ENCODE results near the gene GGCX. TPM values are rescaled to one million over a fixed set of nuclear protein-coding genes. Genes with fewer than 3 reads are reported as not detected.
A peak's percentile ranks its signal among the peaks of the same experiment; 100 is the strongest.
"Not testable (repeated sequence)": the region's sequence is repeated elsewhere in the genome, so short reads cannot be mapped to it uniquely, and the experiment has no call there.

The GGCX gene
- total RNA-seq, 1 donor = 11.0 TPM

- Histone ChIP-seq H3K27me3 (ENCODE audit: insufficient read depth, low read length) (no peaks in the 10 kb centered on the region), H3K9me3 (ENCODE audit: low read depth, low read length) (no peaks in the 10 kb centered on the region), H3K4me1 (ENCODE audit: insufficient read depth, low read length) (peaks cover 50% of the 10 kb centered on the region), H3K4me3 (ENCODE audit: low read length) (no peak overlapping the region)
These were observed 37.5 kb upstream of the GGCX start for GRCh38 chr2:85598594-85599340.

- Histone ChIP-seq H3K4me3 (ENCODE audit: low read length) (no peak overlapping the region), H3K27me3 (ENCODE audit: insufficient read depth, low read length) (no peaks in the 10 kb centered on the region), H3K4me1 (ENCODE audit: insufficient read depth, low read length) (peaks cover 39% of the 10 kb centered on the region), H3K9me3 (ENCODE audit: low read depth, low read length) (no peaks in the 10 kb centered on the region)
These were observed 35.9 kb upstream of the GGCX start for GRCh38 chr2:85597241-85597640.

- Histone ChIP-seq H3K4me3 (ENCODE audit: low read length) (peak overlapping the region; percentile 97), H3K4me1 (ENCODE audit: insufficient read depth, low read length) (peaks cover 38% of the 10 kb centered on the region)
These were observed 35.3 kb upstream of the GGCX start for GRCh38 chr2:85596486-85597143.

GRCh38 chr2:85596026-85596333 lies 34.7 kb upstream of the GGCX start:
- H3K9me3 ChIP-seq (ENCODE audit: low read depth, low read length) = no peaks in the 10 kb centered on the region
- peaks cover 44% of the 10 kb centered on the region for H3K4me1 ChIP-seq (ENCODE audit: insufficient read depth, low read length)
- H3K4me3 ChIP-seq (ENCODE audit: low read length) = peak overlapping the region; percentile 97
- no peaks in the 10 kb centered on the region for H3K27me3 ChIP-seq (ENCODE audit: insufficient read depth, low read length)

More at GRCh38 chr2:85596486-85597143, 35.3 kb upstream of the GGCX start:
- Histone ChIP-seq H3K9me3 (ENCODE audit: low read depth, low read length) (no peaks in the 10 kb centered on the region), H3K27me3 (ENCODE audit: insufficient read depth, low read length) (no peaks in the 10 kb centered on the region)

- no peaks in the 10 kb centered on the region for H3K27me3 ChIP-seq (ENCODE audit: insufficient read depth, low read length)
- no peaks in the 10 kb centered on the region for H3K9me3 ChIP-seq (ENCODE audit: low read depth, low read length)
- peaks cover 49% of the 10 kb centered on the region for H3K4me1 ChIP-seq (ENCODE audit: insufficient read depth, low read length)
- peak within 1 kb of the TSS; percentile 97 for H3K4me3 ChIP-seq (ENCODE audit: low read length)
These were observed 34.2 kb upstream of the GGCX start, which contains the start of gene RNF181 for GRCh38 chr2:85595301-85596025. RNF181 (plus strand) TSS chr2:85595745; CDS start chr2:85595764, 19 bp downstream.

- H3K4me3 ChIP-seq (ENCODE audit: low read length) = peak overlapping the region; percentile 97
- peaks cover 55% of the 10 kb centered on the region for H3K4me1 ChIP-seq (ENCODE audit: insufficient read depth, low read length)
- no peaks in the 10 kb centered on the region for H3K27me3 ChIP-seq (ENCODE audit: insufficient read depth, low read length)
- H3K9me3 ChIP-seq (ENCODE audit: low read depth, low read length) = no peaks in the 10 kb centered on the region
These were observed 33.5 kb upstream of the GGCX start for GRCh38 chr2:85594715-85595300.

GRCh38 chr2:85593023-85593422 lies 31.7 kb upstream of the GGCX start:
- peaks cover 69% of the 10 kb centered on the region for H3K4me1 ChIP-seq (ENCODE audit: insufficient read depth, low read length)
- no peaks in the 10 kb centered on the region for H3K9me3 ChIP-seq (ENCODE audit: low read depth, low read length)
- no peaks in the 10 kb centered on the region for H3K27me3 ChIP-seq (ENCODE audit: insufficient read depth, low read length)
- H3K4me3 ChIP-seq (ENCODE audit: low read length) = no peak overlapping the region

- H3K27me3 ChIP-seq (ENCODE audit: insufficient read depth, low read length); H3K9me3 ChIP-seq (ENCODE audit: low read depth, low read length); H3K4me3 ChIP-seq (ENCODE audit: low read length): not testable (repeated sequence)
- peaks cover 76% of the 10 kb centered on the region for H3K4me1 ChIP-seq (ENCODE audit: insufficient read depth, low read length)
These were observed 31.0 kb upstream of the GGCX start for GRCh38 chr2:85592299-85592698.

- Histone ChIP-seq H3K9me3 (ENCODE audit: low read depth, low read length) (no peaks in the 10 kb centered on the region), H3K4me3 (ENCODE audit: low read length) (no peak overlapping the region), H3K4me1 (ENCODE audit: insufficient read depth, low read length) (peaks cover 76% of the 10 kb centered on the region), H3K27me3 (ENCODE audit: insufficient read depth, low read length) (no peaks in the 10 kb centered on the region)
These were observed 30.3 kb upstream of the GGCX start for GRCh38 chr2:85591563-85591962.

GRCh38 chr2:85590950-85591349 lies 29.7 kb upstream of the GGCX start:
- no peaks in the 10 kb centered on the region for H3K9me3 ChIP-seq (ENCODE audit: low read depth, low read length)
- H3K27me3 ChIP-seq (ENCODE audit: insufficient read depth, low read length) = no peaks in the 10 kb centered on the region
- H3K4me3 ChIP-seq (ENCODE audit: low read length) = no peak overlapping the region
- H3K4me1 ChIP-seq (ENCODE audit: insufficient read depth, low read length) = peaks cover 76% of the 10 kb centered on the region

GRCh38 chr2:85589982-85590791 lies 28.9 kb upstream of the GGCX start:
- no peaks in the 10 kb centered on the region for H3K9me3 ChIP-seq (ENCODE audit: low read depth, low read length)
- no peak overlapping the region for H3K4me3 ChIP-seq (ENCODE audit: low read length)
- no peaks in the 10 kb centered on the region for H3K27me3 ChIP-seq (ENCODE audit: insufficient read depth, low read length)
- peaks cover 82% of the 10 kb centered on the region for H3K4me1 ChIP-seq (ENCODE audit: insufficient read depth, low read length)

- Histone ChIP-seq H3K4me1 (ENCODE audit: insufficient read depth, low read length) (peaks cover 82% of the 10 kb centered on the region), H3K27me3 (ENCODE audit: insufficient read depth, low read length) (no peaks in the 10 kb centered on the region), H3K9me3 (ENCODE audit: low read depth, low read length) (no peaks in the 10 kb centered on the region), H3K4me3 (ENCODE audit: low read length) (no peak overlapping the region)
These were observed 27.9 kb upstream of the GGCX start for GRCh38 chr2:85589181-85589580.

- H3K9me3 ChIP-seq (ENCODE audit: low read depth, low read length) = no peaks in the 10 kb centered on the region
- H3K4me3 ChIP-seq (ENCODE audit: low read length) = no peak overlapping the region
- H3K27me3 ChIP-seq (ENCODE audit: insufficient read depth, low read length) = no peaks in the 10 kb centered on the region
- peaks cover 83% of the 10 kb centered on the region for H3K4me1 ChIP-seq (ENCODE audit: insufficient read depth, low read length)
These were observed 27.4 kb upstream of the GGCX start for GRCh38 chr2:85588645-85589044.

- H3K4me3 ChIP-seq (ENCODE audit: low read length) = no peak overlapping the region
- no peaks in the 10 kb centered on the region for H3K9me3 ChIP-seq (ENCODE audit: low read depth, low read length)
- no peaks in the 10 kb centered on the region for H3K27me3 ChIP-seq (ENCODE audit: insufficient read depth, low read length)
- H3K4me1 ChIP-seq (ENCODE audit: insufficient read depth, low read length) = peaks cover 87% of the 10 kb centered on the region
These were observed 26.9 kb upstream of the GGCX start for GRCh38 chr2:85588236-85588635.
